K562 (cell line): Measurements from ENCODE around the gene NUDT14. TPM values are rescaled to one million over a fixed set of nuclear protein-coding genes. Genes with fewer than 3 reads are reported as not detected.

Experiments used
- ATAC-seq: fragments of 200-7000 bp; cut with Tn5 transposase; 3 replicates; pipeline ENCODE4 v1.9.1; 2020; ENCODE audit warnings: moderate library complexity
- BruUV-seq: library from RNA; stranded (reverse); fragments of 400-500 nt; replicated peaks from 2 replicates; lab custom pipeline; 2021; lab: Mats Ljungman, UMichigan
- CTCF ChIA-PET: fragments of 300-600 bp; formaldehyde crosslinking; extraction: SDS; loops from one replicate; lab custom pipeline; 2021; ENCODE audit warnings: low intra/inter-chr PET ratio; lab: Yijun Ruan, JAX
- POLR2A ChIA-PET: fragments of 300-600, 350-650 bp; sonication (Branson Sonifier 250); formaldehyde crosslinking; extraction: SDS; loops from one replicate; lab custom pipeline; 2021; ENCODE audit warnings: antibody characterized with exemption, inconsistent platforms; lab: Yijun Ruan, JAX
- DNase-seq, 4 experiments: peaks; one replicate each; pipeline versions ENCODE4 v3.0.0 to v3.0.0-alpha.2; 2011 to 2018; ENCODE audit warnings: low spot score in 3 of 4, mixed read lengths in 3 of 4; ENCODE audit errors: extremely low read depth in 1 of 4
- FAIRE-seq: peaks from 2 replicates; lab custom pipeline; 2011; peaks lifted over from hg19 to GRCh38; lab: Jason Lieb, UNC
- H2AFZ ChIP-seq: 2 replicates; pipeline ENCODE4 v1.6.0; 2011; ENCODE audit warnings: low read depth, low read length, control low read depth, inconsistent platforms
- H3K27ac ChIP-seq: fragments of 200-600 bp; 3 replicates; pipeline ENCODE4 v1.8.0; 2011; ENCODE audit warnings: low read depth, mild to moderate bottlenecking, control low read depth, inconsistent platforms, low read length, moderate library complexity, mixed read lengths; ENCODE audit errors: extremely low read depth
- H3K27me3 ChIP-seq, 2 experiments: fragments of 300-600 bp in 1 of 2; 2 replicates in 1 of 2; 3 replicates in 1 of 2; pipeline versions ENCODE4 v1.6.0 to v1.8.0; 2011; ENCODE audit warnings: inconsistent platforms in 2 of 2, low read length in 2 of 2, mild to moderate bottlenecking in 1 of 2, mixed read lengths in 1 of 2, moderate library complexity in 1 of 2; ENCODE audit not compliant: control insufficient read depth in 2 of 2, insufficient read depth in 2 of 2
- H3K36me3 ChIP-seq: fragments of 300-600 bp; 3 replicates; pipeline ENCODE4 v1.8.0; 2011; ENCODE audit warnings: mild to moderate bottlenecking, low read length, inconsistent platforms; ENCODE audit not compliant: control insufficient read depth, insufficient read depth
- H3K4me1 ChIP-seq, 2 experiments: fragments of 200-600 bp in 1 of 2; replicated peaks in 1 of 2; 2 replicates in 1 of 2; 3 replicates in 1 of 2; pipeline versions ENCODE4 v1.5.1 to v1.8.0; 2011; ENCODE audit warnings: inconsistent platforms in 2 of 2, low read length in 2 of 2, mild to moderate bottlenecking in 1 of 2, mixed read lengths in 1 of 2, moderate library complexity in 1 of 2; ENCODE audit not compliant: control insufficient read depth in 2 of 2, insufficient read depth in 2 of 2
- H3K4me2 ChIP-seq: 2 replicates; pipeline ENCODE4 v1.6.1; 2011; ENCODE audit warnings: low read length, control low read depth, inconsistent platforms, mixed read lengths; ENCODE audit not compliant: insufficient read depth
- H3K4me3 ChIP-seq: fragments of 200-600 bp; sonication (generic), shearing (Covaris generic); 2 replicates; pipeline ENCODE4 v1.5.1; 2016; ENCODE audit warnings: control low read depth, inconsistent platforms
- H3K79me2 ChIP-seq: fragments of 200-600 bp; 3 replicates; pipeline ENCODE4 v1.8.0; 2011; ENCODE audit warnings: low read length, inconsistent platforms; ENCODE audit not compliant: control insufficient read depth, insufficient read depth
- H3K9ac ChIP-seq, 2 experiments: 2 replicates each; pipeline versions ENCODE4 v1.6.0 to v1.6.1; 2011; ENCODE audit warnings: low read depth in 2 of 2, low read length in 2 of 2, control low read depth in 1 of 2, inconsistent platforms in 1 of 2, mild to moderate bottlenecking in 1 of 2, mixed read lengths in 1 of 2; ENCODE audit not compliant: insufficient read depth in 1 of 2
- H3K9me1 ChIP-seq: one replicate; pipeline ENCODE4 v1.6.0; 2011; ENCODE audit warnings: inconsistent platforms, mild to moderate bottlenecking, low read length, moderate library complexity; ENCODE audit not compliant: control insufficient read depth, insufficient read depth
- H3K9me3 ChIP-seq: replicated peaks from 2 replicates; pipeline ENCODE4 v1.5.1; 2011; ENCODE audit warnings: low read depth, low read length, inconsistent platforms; ENCODE audit not compliant: control insufficient read depth, insufficient read depth
- H4K20me1 ChIP-seq: replicated peaks from 2 replicates; pipeline ENCODE4 v1.6.1; 2011; ENCODE audit warnings: low read length, inconsistent platforms, mixed read lengths; ENCODE audit not compliant: control insufficient read depth, insufficient read depth
- BRCA1 ChIP-seq, 2 experiments: fragments of 450-650 bp in 1 of 2; sonication (generic) in 1 of 2; formaldehyde crosslinking in 1 of 2; IDR thresholded peaks; 2 replicates each; pipeline versions ENCODE4 v1.5.0 to v1.6.1; 2017 to 2020; ENCODE audit warnings: mild to moderate bottlenecking in 1 of 2, missing genetic modification reagents in 1 of 2
- CBFA2T3 ChIP-seq: fragments of 450-650 bp; IDR thresholded peaks from 2 replicates; pipeline ENCODE4 v1.6.1; 2017
- FOS ChIP-seq: IDR thresholded peaks from 3 replicates; pipeline ENCODE4 v1.6.1; 2011; ENCODE audit not compliant: insufficient read length; ENCODE audit errors: extremely low read depth
- FUS ChIP-seq: fragments of 200-400 bp; formaldehyde crosslinking; optimal IDR thresholded peaks from 2 replicates; pipeline ENCODE3; 2017; ENCODE audit warnings: low read depth, low read length
- GATAD2A ChIP-seq: fragments of 450-650 bp; IDR thresholded peaks from 2 replicates; pipeline ENCODE4 v1.6.1; 2017
- HNRNPUL1 ChIP-seq: fragments of 200-400 bp; formaldehyde crosslinking; IDR thresholded peaks from 2 replicates; pipeline ENCODE4 v1.6.1; 2017; ENCODE audit warnings: low read length
- PRPF4 ChIP-seq: fragments of 200-400 bp; formaldehyde crosslinking; IDR thresholded peaks from one replicate; pipeline ENCODE4 v1.6.1; 2017; ENCODE audit warnings: low read length, low read depth, mild to moderate bottlenecking; ENCODE audit not compliant: insufficient read depth, poor library complexity, severe bottlenecking
- SRSF7 ChIP-seq: fragments of 200-400 bp; formaldehyde crosslinking; optimal IDR thresholded peaks from 2 replicates; pipeline ENCODE3; 2017; ENCODE audit warnings: mild to moderate bottlenecking, low read depth, low read length
- ZBTB7A ChIP-seq: IDR thresholded peaks from 2 replicates; pipeline ENCODE4 v1.6.1; 2011; ENCODE audit warnings: low read depth, mild to moderate bottlenecking, low read length, moderate library complexity, borderline replicate concordance; ENCODE audit not compliant: control insufficient read depth
- ZNF586 ChIP-seq: fragments of 450-650 bp; formaldehyde crosslinking; conservative IDR thresholded peaks from 2 replicates; pipeline ENCODE4 v1.4.0; 2020; ENCODE audit warnings: mild to moderate bottlenecking, moderate library complexity
- ZNF76 ChIP-seq: fragments of 250-450 bp; sonication (Bioruptor Pico); IDR thresholded peaks from 2 replicates; pipeline ENCODE4 v1.4.0; 2020; ENCODE audit warnings: mild to moderate bottlenecking, moderate library complexity, borderline replicate concordance
- WGBS: fragments of 100-300 bp; shearing (Covaris generic); methylation state at CpG from one replicate; pipeline ENCODE4 v1.1.6; 2016; ENCODE audit warnings: low coverage, mixed read lengths; ENCODE audit not compliant: insufficient coverage; ENCODE audit errors: missing lambda C conversion rate; 5-methylcytosine and 5-hydroxymethylcytosine counted together
- in situ Hi-C: fragments of 300-500 bp; cut with MboI; formaldehyde crosslinking; loops from 4 replicates; pipeline ENCODE4 v1.15.0; 2018; ENCODE audit warnings: inconsistent platforms, mixed read lengths
- intact Hi-C: fragments of 100-400 bp; cut with micrococcal nuclease; formaldehyde crosslinking; loops from 2 replicates; pipeline ENCODE4 v1.14.2; 2022
- polyA plus RNA-seq, 8 experiments: library from polyadenylated mRNA; depleted of rRNA in 4 of 8; stranded (reverse) in 5 of 8; unstranded in 3 of 8; fragments of >200 nt; fragmentation: Nextera tagmentation in 2 of 8; fragmentation: Illumina TruSeq in 1 of 8; extraction: Ambion mirVana in 2 of 8; extraction: Trizol in 1 of 8; gene quantifications; 2 replicates each; pipeline versions ENCODE4 v1.2.1 to v1.2.3, GENCODE V29; 2011 to 2014; ENCODE audit warnings: inconsistent platforms in 1 of 8, missing spikeins in 1 of 8
- total RNA-seq, 7 experiments: library from RNA; depleted of rRNA in 6 of 7; stranded (reverse); fragments of >200 nt in 6 of 7; fragmentation: Illumina TruSeq in 2 of 7; extraction: Trizol in 2 of 7; gene quantifications; 2 replicates each; pipeline versions ENCODE4 v1.2.1 to v1.2.3, GENCODE V29; 2011 to 2021; ENCODE audit warnings: low replicate concordance in 1 of 7
- TF ChIP-seq, protein P1 (sequence below): fragments of 250-450 bp; sonication (Bioruptor Pico); IDR thresholded peaks from 2 replicates; pipeline ENCODE4 v1.5.0; 2020; ENCODE audit warnings: mild to moderate bottlenecking, borderline replicate concordance
- TF ChIP-seq, protein P2 (sequence below): fragments of 250-450 bp; sonication (Bioruptor Pico); IDR thresholded peaks from 2 replicates; pipeline ENCODE4 v1.4.0; 2020; ENCODE audit warnings: mild to moderate bottlenecking
- TF ChIP-seq, protein P3 (sequence below): fragments of 200-800 bp; sonication (Bioruptor generic); IDR thresholded peaks from 2 replicates; pipeline ENCODE4 v1.6.1; 2017; ENCODE audit warnings: missing genetic modification characterization, missing compliant biosample characterization
- TF ChIP-seq, protein P4 (sequence below): fragments of 250-450 bp; sonication (Bioruptor Pico); IDR thresholded peaks from 2 replicates; pipeline ENCODE4 v1.8.0; 2022; ENCODE audit warnings: moderate library complexity, mild to moderate bottlenecking, inconsistent platforms

Gene NUDT14
- total and polyA plus RNA-seq, 9 of the 15 experiments (the other 6 are each of a cell fraction or from before 2014, with no cell fraction given), result 0.14 to 16.3 (median 8.2) TPM

DNA sequence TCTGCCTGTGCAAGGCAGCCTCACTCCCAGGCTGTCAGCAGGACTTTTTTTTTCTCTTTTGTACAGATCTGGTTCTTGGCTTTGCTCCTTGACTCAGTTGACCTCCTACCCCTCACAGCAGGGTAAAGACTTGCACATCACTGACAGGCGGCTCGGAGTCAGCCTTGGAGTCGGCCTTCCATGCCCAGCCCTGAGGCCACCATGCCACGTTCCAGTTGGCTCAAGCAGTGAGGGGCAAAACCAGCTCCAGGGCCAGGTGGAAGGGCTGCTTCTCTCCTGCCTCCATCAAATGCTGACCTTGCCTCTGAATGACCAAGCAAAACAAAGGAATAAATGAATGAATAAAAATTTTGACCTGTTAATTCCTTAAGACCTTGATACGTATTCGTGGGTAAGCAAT, 40.1 kb downstream of the NUDT14 start (continued):
- TF ChIP-seq SRSF7, result no peak
- TF ChIP-seq, all 486 proteins: peak for 0

DNA sequence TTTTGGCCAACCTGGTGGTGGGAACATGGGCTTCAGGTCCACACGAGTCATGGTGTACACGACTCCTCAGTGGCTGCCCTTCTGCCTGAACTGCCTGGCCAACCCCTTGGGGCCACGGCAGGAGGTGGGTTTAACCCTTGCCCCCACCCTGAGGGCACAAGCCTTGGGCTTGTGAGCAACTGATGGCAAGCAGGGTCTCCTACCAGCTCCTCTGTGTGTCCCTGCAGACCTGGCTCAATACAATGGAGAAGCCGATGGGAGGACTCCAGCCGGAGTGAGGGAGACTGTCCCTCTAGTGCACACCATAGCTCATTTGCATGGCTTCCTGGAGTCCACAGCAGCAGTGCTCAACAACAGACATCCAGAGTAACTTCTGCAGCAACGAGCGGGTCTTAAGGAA, 40.5 kb downstream of the NUDT14 start:
- no peak for DNase-seq
- no peak for ATAC-seq
- WGBS, result 78% methylated on average over 3 of the region's 7 CpGs
- in situ Hi-C loops, result no loop called here
- Histone ChIP-seq H3K9me1 (no peaks in the 10 kb centered on the region), H3K27ac (no peak overlapping the region), H3K79me2 (no peaks in the 10 kb centered on the region), H3K4me2 (no peak overlapping the region), H4K20me1 (no peaks in the 10 kb centered on the region), H2AFZ (no peak overlapping the region), H3K9me3 (no peaks in the 10 kb centered on the region), H3K9ac (no peak overlapping the region), H3K4me1 (peaks cover 0 to 25% of the 10 kb centered on the region in 2 experiments; a peak in 2 of 5 replicates), H3K27me3 (no peaks in the 10 kb centered on the region), H3K36me3 (peaks cover 35% of the 10 kb centered on the region; the same call in 1 of the 3 replicates), H3K4me3 (no peak overlapping the region)
- intact Hi-C loops, result no loop called here
- FAIRE-seq, result no peak
- ChIA-PET CTCF (no interaction called here), POLR2A (no interaction called here)
- no TSS peak for BruUV-seq
- TF ChIP-seq, protein P1, sequence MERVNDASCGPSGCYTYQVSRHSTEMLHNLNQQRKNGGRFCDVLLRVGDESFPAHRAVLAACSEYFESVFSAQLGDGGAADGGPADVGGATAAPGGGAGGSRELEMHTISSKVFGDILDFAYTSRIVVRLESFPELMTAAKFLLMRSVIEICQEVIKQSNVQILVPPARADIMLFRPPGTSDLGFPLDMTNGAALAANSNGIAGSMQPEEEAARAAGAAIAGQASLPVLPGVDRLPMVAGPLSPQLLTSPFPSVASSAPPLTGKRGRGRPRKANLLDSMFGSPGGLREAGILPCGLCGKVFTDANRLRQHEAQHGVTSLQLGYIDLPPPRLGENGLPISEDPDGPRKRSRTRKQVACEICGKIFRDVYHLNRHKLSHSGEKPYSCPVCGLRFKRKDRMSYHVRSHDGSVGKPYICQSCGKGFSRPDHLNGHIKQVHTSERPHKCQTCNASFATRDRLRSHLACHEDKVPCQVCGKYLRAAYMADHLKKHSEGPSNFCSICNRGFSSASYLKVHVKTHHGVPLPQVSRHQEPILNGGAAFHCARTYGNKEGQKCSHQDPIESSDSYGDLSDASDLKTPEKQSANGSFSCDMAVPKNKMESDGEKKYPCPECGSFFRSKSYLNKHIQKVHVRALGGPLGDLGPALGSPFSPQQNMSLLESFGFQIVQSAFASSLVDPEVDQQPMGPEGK, result no peak
- TF ChIP-seq ZBTB7A (no peak), ZNF586 (CRISPR knock-in tag) (no peak), GATAD2A (no peak), ZNF76 (CRISPR knock-in tag) (no peak), CBFA2T3 (no peak), FUS (no peak), FOS (no peak), BRCA1 (IDR thresholded peaks at IDR 0.05) (no peak), BRCA1 (CRISPR knock-in tag; IDR thresholded peaks at IDR 0.05) (no peak), HNRNPUL1 (no peak), PRPF4 (no peak)
- TF ChIP-seq, protein P2, sequence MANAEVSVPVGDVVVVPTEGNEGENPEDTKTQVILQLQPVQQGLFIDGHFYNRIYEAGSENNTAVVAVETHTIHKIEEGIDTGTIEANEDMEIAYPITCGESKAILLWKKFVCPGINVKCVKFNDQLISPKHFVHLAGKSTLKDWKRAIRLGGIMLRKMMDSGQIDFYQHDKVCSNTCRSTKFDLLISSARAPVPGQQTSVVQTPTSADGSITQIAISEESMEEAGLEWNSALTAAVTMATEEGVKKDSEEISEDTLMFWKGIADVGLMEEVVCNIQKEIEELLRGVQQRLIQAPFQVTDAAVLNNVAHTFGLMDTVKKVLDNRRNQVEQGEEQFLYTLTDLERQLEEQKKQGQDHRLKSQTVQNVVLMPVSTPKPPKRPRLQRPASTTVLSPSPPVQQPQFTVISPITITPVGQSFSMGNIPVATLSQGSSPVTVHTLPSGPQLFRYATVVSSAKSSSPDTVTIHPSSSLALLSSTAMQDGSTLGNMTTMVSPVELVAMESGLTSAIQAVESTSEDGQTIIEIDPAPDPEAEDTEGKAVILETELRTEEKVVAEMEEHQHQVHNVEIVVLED (CRISPR knock-in tag), result no peak
- TF ChIP-seq, protein P3, sequence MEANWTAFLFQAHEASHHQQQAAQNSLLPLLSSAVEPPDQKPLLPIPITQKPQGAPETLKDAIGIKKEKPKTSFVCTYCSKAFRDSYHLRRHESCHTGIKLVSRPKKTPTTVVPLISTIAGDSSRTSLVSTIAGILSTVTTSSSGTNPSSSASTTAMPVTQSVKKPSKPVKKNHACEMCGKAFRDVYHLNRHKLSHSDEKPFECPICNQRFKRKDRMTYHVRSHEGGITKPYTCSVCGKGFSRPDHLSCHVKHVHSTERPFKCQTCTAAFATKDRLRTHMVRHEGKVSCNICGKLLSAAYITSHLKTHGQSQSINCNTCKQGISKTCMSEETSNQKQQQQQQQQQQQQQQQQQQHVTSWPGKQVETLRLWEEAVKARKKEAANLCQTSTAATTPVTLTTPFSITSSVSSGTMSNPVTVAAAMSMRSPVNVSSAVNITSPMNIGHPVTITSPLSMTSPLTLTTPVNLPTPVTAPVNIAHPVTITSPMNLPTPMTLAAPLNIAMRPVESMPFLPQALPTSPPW (CRISPR knock-in tag), result no peak
- TF ChIP-seq, protein P4, sequence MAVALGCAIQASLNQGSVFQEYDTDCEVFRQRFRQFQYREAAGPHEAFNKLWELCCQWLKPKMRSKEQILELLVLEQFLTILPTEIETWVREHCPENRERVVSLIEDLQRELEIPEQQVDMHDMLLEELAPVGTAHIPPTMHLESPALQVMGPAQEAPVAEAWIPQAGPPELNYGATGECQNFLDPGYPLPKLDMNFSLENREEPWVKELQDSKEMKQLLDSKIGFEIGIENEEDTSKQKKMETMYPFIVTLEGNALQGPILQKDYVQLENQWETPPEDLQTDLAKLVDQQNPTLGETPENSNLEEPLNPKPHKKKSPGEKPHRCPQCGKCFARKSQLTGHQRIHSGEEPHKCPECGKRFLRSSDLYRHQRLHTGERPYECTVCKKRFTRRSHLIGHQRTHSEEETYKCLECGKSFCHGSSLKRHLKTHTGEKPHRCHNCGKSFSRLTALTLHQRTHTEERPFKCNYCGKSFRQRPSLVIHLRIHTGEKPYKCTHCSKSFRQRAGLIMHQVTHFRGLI, result no peak
